ENCODE measurements around the gene MT1B.

GRCh38 chr16:56610609-56611111, 41.0 kb upstream of the MT1B start:
- TF ChIP-seq REST (IDR thresholded peaks at IDR 0.05) (peak; percentile 52), RAD21 (IDR thresholded peaks at IDR 0.05) (peak; percentile 23 to 27), CTCF (IDR thresholded peaks at IDR 0.05; ENCODE audit: low read depth, low read length, missing input control) (no peak), MAX (IDR thresholded peaks at IDR 0.05) (peak; percentile 38), JUND (IDR thresholded peaks at IDR 0.05) (peak in 1 of 2 donors; percentile 38), HNF4G (IDR thresholded peaks at IDR 0.05) (peak; percentile 57), TAF1 (conservative IDR thresholded peaks at IDR 0.05) (peak; percentile 25), HNF4A (conservative IDR thresholded peaks at IDR 0.05) (peak; percentile 72 to 76), ATF3 (IDR thresholded peaks at IDR 0.05) (peak; percentile 56), GABPA (IDR thresholded peaks at IDR 0.05 in 1 of 2, conservative IDR thresholded peaks at IDR 0.05 in 1 of 2) (peak; percentile 32 to 39), YY1 (IDR thresholded peaks at IDR 0.05) (no peak), EGR1 (IDR thresholded peaks at IDR 0.05; ENCODE audit: low read depth in 2 of 2) (no peak)

Data from liver (tissue), 3 donors.